Measurements from ENCODE around the gene STC2. TPM values are rescaled to one million over a fixed set of nuclear protein-coding genes. Genes with fewer than 3 reads are reported as not detected.

STC2 gene
- total RNA-seq, 5 donors from 2014 or later (not counting 1 experiment from before 2014, with no cell fraction given) = 0.47 to 1.2 (median 1.1) TPM; not detected in 2

DNA sequence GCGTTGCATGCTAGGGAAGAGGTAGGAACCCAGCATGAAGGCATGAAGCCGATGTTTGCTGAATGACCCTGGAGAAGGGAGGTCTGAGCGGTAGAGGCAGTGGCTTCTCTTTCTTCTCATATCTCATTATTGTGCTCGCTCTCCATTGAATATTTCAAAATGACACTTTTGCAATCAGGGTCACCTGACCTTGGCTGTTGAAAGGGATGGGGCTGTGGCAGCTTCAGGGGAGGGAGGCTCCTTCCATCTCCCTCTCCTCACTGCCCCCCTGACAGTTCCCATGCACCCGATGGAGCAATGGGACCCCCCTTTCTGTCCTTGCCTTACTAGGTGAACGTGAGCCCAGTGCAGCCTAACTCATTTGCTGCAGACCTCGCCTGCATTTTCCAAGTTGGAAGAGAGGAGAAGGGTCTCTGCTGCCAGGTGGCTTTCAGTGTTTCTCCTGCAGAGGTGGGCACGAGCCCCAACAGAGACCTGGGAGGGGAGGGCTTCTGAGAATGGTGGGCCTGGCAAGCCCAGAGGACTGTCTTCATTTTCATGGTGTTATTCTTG lies 17.9 kb downstream of the STC2 start:
- Histone ChIP-seq H3K27me3 (replicated peaks in 1 of 2; ENCODE audit: control insufficient read depth in 2 of 2, extremely low read depth in 1 of 2, insufficient read depth in 2 of 2, low read length in 1 of 2) (peaks cover 2 to 41% of the 10 kb centered on the region in 2 experiments), H3K9me3 (no peaks in the 10 kb centered on the region), H3K36me3 (ENCODE audit: control insufficient read depth in 2 of 2, extremely low read depth in 1 of 2, insufficient read depth in 1 of 2, low read length in 1 of 2) (no peaks in the 10 kb centered on the region), H3K4me3 (ENCODE audit: control insufficient read depth in 1 of 2, extremely low read depth in 1 of 2, low read length in 1 of 2) (no peak overlapping the region), H3K4me1 (ENCODE audit: control insufficient read depth in 1 of 2, extremely low read depth in 1 of 2, insufficient read depth in 2 of 2, low read length in 2 of 2) (no peaks in the 10 kb centered on the region), H3K27ac (ENCODE audit: low read length) (no peak overlapping the region)
- ChIA-PET POLR2A (no interaction called here), CTCF (no interaction called here)
- Mint-ChIP-seq H3K4me1 (no peaks in the 10 kb centered on the region), H3K9me3 (peaks cover 4 to 11% (median 10%) of the 10 kb centered on the region in 3 donors), H3K4me3 (no peak overlapping the region), H3K36me3 (no peaks in the 10 kb centered on the region), H3K27ac (no peak overlapping the region), H3K27me3 (peaks cover 52 to 72% of the 10 kb centered on the region in 2 donors)
- DNase-seq (no peak), ATAC-seq (replicated peaks in 1 of 4) (no peak)
- WGBS (ENCODE audit: insufficient coverage) = 66% methylated on average over 3 of the region's 8 CpGs

- H3K27ac ChIP-seq (ENCODE audit: low read length) = no peak overlapping the region
- Mint-ChIP-seq H3K4me1 (no peaks in the 10 kb centered on the region), H3K27me3 (peaks cover 49 to 69% of the 10 kb centered on the region in 2 donors), H3K27ac (no peak overlapping the region), H3K4me3 (no peak overlapping the region), H3K36me3 (no peaks in the 10 kb centered on the region), H3K9me3 (peaks cover 4 to 11% (median 10%) of the 10 kb centered on the region in 3 donors)
- peaks cover 2 to 42% of the 10 kb centered on the region in 2 experiments for H3K27me3 ChIP-seq (replicated peaks in 1 of 2; ENCODE audit: control insufficient read depth in 2 of 2, extremely low read depth in 1 of 2, insufficient read depth in 2 of 2, low read length in 1 of 2)
- H3K4me3 ChIP-seq (ENCODE audit: control insufficient read depth in 1 of 2, extremely low read depth in 1 of 2, low read length in 1 of 2) = no peak overlapping the region
- ATAC-seq (replicated peaks in 1 of 4) = no peak
- no peaks in the 10 kb centered on the region for H3K4me1 ChIP-seq (ENCODE audit: control insufficient read depth in 1 of 2, extremely low read depth in 1 of 2, insufficient read depth in 2 of 2, low read length in 2 of 2)
- no peak for DNase-seq
- POLR2A ChIA-PET = no interaction called here
- CTCF ChIA-PET = no interaction called here
- WGBS (ENCODE audit: insufficient coverage) = 58% methylated on average over 3 of the region's 4 CpGs
- H3K36me3 ChIP-seq (ENCODE audit: control insufficient read depth in 2 of 2, extremely low read depth in 1 of 2, insufficient read depth in 1 of 2, low read length in 1 of 2) = no peaks in the 10 kb centered on the region
- no peaks in the 10 kb centered on the region for H3K9me3 ChIP-seq
Observed at GRCh38 chr5:173309731-173310130, 18.5 kb downstream of the STC2 start.

DNA sequence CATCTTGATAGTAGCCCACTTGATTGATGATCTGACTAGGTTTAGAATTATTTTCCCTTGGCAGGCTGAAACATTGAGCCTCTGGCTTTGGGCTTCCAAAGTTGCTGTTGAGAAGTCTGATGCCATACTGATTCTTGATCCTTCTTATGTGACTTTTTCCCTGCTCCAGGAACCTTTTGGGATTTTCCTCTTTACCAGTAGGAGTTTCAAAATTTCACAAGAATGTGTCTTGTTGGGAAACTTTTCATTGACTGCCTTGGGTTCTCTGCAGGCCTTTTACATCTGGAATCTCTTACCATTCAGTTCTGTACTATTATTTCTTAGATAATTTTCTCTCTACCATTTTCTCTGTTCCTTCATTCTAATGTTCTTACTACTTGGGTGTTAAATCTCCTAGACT lies 20.0 kb downstream of the STC2 start:
- H3K4me3 ChIP-seq (ENCODE audit: control insufficient read depth in 1 of 2, extremely low read depth in 1 of 2, low read length in 1 of 2) = no peak overlapping the region
- H3K27ac ChIP-seq (ENCODE audit: low read length) = no peak overlapping the region
- DNase-seq (no peak), ATAC-seq (replicated peaks in 1 of 4) (no peak)
- no peaks in the 10 kb centered on the region for H3K36me3 ChIP-seq (ENCODE audit: control insufficient read depth in 2 of 2, extremely low read depth in 1 of 2, insufficient read depth in 1 of 2, low read length in 1 of 2)
- CTCF ChIA-PET = no interaction called here
- Mint-ChIP-seq H3K4me1 (no peaks in the 10 kb centered on the region), H3K36me3 (no peaks in the 10 kb centered on the region), H3K9me3 (peaks cover 4 to 11% (median 10%) of the 10 kb centered on the region in 3 donors), H3K27me3 (peaks cover 42 to 64% of the 10 kb centered on the region in 2 donors), H3K4me3 (no peak overlapping the region), H3K27ac (no peak overlapping the region)
- POLR2A ChIA-PET = no interaction called here
- no peaks in the 10 kb centered on the region for H3K9me3 ChIP-seq
- peaks cover 2 to 48% of the 10 kb centered on the region in 2 experiments for H3K27me3 ChIP-seq (replicated peaks in 1 of 2; ENCODE audit: control insufficient read depth in 2 of 2, extremely low read depth in 1 of 2, insufficient read depth in 2 of 2, low read length in 1 of 2)
- H3K4me1 ChIP-seq (ENCODE audit: control insufficient read depth in 1 of 2, extremely low read depth in 1 of 2, insufficient read depth in 2 of 2, low read length in 2 of 2) = no peaks in the 10 kb centered on the region

GRCh38 chr5:173307695-173308094 lies 20.5 kb downstream of the STC2 start:
- H3K4me1 Mint-ChIP-seq = no peaks in the 10 kb centered on the region
- H3K27ac Mint-ChIP-seq = no peak overlapping the region
- 50% methylated on average over 1 of the region's 3 CpGs for WGBS (ENCODE audit: insufficient coverage)
- H3K27me3 Mint-ChIP-seq = peaks cover 41 to 63% of the 10 kb centered on the region in 2 donors
- no peaks in the 10 kb centered on the region for H3K36me3 Mint-ChIP-seq
- ChIA-PET CTCF (no interaction called here), POLR2A (no interaction called here)
- Histone ChIP-seq H3K9me3 (no peaks in the 10 kb centered on the region), H3K4me3 (ENCODE audit: control insufficient read depth in 1 of 2, extremely low read depth in 1 of 2, low read length in 1 of 2) (no peak overlapping the region), H3K4me1 (ENCODE audit: control insufficient read depth in 1 of 2, extremely low read depth in 1 of 2, insufficient read depth in 2 of 2, low read length in 2 of 2) (no peaks in the 10 kb centered on the region), H3K36me3 (ENCODE audit: control insufficient read depth in 2 of 2, extremely low read depth in 1 of 2, insufficient read depth in 1 of 2, low read length in 1 of 2) (no peaks in the 10 kb centered on the region), H3K27me3 (replicated peaks in 1 of 2; ENCODE audit: control insufficient read depth in 2 of 2, extremely low read depth in 1 of 2, insufficient read depth in 2 of 2, low read length in 1 of 2) (peaks cover 2 to 49% of the 10 kb centered on the region in 2 experiments), H3K27ac (ENCODE audit: low read length) (no peak overlapping the region)
- DNase-seq (no peak), ATAC-seq (replicated peaks in 1 of 4) (no peak)
- peaks cover 4 to 11% (median 10%) of the 10 kb centered on the region in 3 donors for H3K9me3 Mint-ChIP-seq
- H3K4me3 Mint-ChIP-seq = no peak overlapping the region

DNA sequence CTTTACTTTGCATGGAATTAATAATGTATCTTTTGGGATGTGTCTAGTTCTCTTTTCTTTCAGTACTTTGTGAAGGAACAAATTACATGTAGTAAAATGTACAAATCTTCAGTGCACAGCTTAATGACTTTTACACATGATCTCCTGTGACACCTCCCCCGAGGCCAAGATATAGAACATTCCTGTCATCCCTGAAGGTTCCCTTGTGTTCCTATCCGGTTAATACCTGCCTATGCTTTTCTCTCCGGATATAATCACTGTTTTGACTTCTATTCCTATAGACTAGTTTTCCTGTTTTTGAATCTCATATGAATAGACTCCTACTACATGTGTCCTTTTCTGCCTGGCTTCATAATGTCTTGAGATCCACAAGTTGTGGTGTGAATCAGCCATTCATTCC lies 21.5 kb downstream of the STC2 start:
- ChIA-PET CTCF (no interaction called here), POLR2A (no interaction called here)
- Mint-ChIP-seq H3K27ac (no peak overlapping the region), H3K36me3 (no peaks in the 10 kb centered on the region), H3K4me1 (no peaks in the 10 kb centered on the region), H3K4me3 (no peak overlapping the region), H3K27me3 (peaks cover 37 to 59% of the 10 kb centered on the region in 2 donors), H3K9me3 (peaks cover 4 to 11% (median 10%) of the 10 kb centered on the region in 3 donors)
- DNase-seq (no peak), ATAC-seq (replicated peaks in 1 of 4) (no peak)
- Histone ChIP-seq H3K27ac (ENCODE audit: low read length) (no peak overlapping the region), H3K27me3 (replicated peaks in 1 of 2; ENCODE audit: control insufficient read depth in 2 of 2, extremely low read depth in 1 of 2, insufficient read depth in 2 of 2, low read length in 1 of 2) (peaks cover 0 to 56% of the 10 kb centered on the region in 2 experiments), H3K4me3 (ENCODE audit: control insufficient read depth in 1 of 2, extremely low read depth in 1 of 2, low read length in 1 of 2) (no peak overlapping the region), H3K4me1 (ENCODE audit: control insufficient read depth in 1 of 2, extremely low read depth in 1 of 2, insufficient read depth in 2 of 2, low read length in 2 of 2) (no peaks in the 10 kb centered on the region), H3K36me3 (ENCODE audit: control insufficient read depth in 2 of 2, extremely low read depth in 1 of 2, insufficient read depth in 1 of 2, low read length in 1 of 2) (no peaks in the 10 kb centered on the region), H3K9me3 (no peaks in the 10 kb centered on the region)
- WGBS (ENCODE audit: insufficient coverage) = 78% methylated on average over 3 of the region's 3 CpGs

DNA sequence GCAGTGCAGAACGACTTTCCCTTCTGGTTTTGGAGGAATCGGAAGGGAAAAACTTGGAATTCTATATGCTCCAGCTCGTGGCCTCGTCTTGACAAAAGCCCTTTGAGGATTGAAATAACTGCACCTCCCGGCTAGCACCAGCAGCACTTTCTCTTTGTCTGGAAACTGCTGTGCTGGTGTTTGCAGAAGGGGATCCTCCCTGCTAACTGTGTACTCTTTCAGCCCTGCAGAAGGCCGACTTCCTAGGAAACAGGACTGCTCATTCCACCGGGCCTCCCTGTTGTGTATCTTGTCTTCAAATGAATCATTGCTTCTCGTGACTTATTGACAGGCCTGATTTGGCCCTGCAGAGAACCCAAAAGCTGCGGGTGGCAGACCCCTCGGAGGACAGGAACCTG lies 23.6 kb downstream of the STC2 start:
- Histone ChIP-seq H3K36me3 (ENCODE audit: control insufficient read depth in 2 of 2, extremely low read depth in 1 of 2, insufficient read depth in 1 of 2, low read length in 1 of 2) (no peaks in the 10 kb centered on the region), H3K9me3 (no peaks in the 10 kb centered on the region), H3K4me1 (ENCODE audit: control insufficient read depth in 1 of 2, extremely low read depth in 1 of 2, insufficient read depth in 2 of 2, low read length in 2 of 2) (no peaks in the 10 kb centered on the region), H3K27me3 (replicated peaks in 1 of 2; ENCODE audit: control insufficient read depth in 2 of 2, extremely low read depth in 1 of 2, insufficient read depth in 2 of 2, low read length in 1 of 2) (peaks cover 0 to 39% of the 10 kb centered on the region in 2 experiments), H3K27ac (ENCODE audit: low read length) (no peak overlapping the region), H3K4me3 (ENCODE audit: control insufficient read depth in 1 of 2, extremely low read depth in 1 of 2, low read length in 1 of 2) (no peak overlapping the region)
- POLR2A ChIA-PET = no interaction called here
- H3K4me3 Mint-ChIP-seq = no peak overlapping the region
- 57% methylated on average over 9 of the region's 10 CpGs for WGBS (ENCODE audit: insufficient coverage)
- no peak for DNase-seq
- H3K27me3 Mint-ChIP-seq = peaks cover 25 to 47% of the 10 kb centered on the region in 2 donors
- H3K9me3 Mint-ChIP-seq = peaks cover 4 to 11% (median 10%) of the 10 kb centered on the region in 3 donors
- CTCF ChIA-PET = no interaction called here
- H3K27ac Mint-ChIP-seq = peak overlapping the region in 1 of 2 donors; percentile 27
- ATAC-seq (replicated peaks in 1 of 4) = no peak
- H3K36me3 Mint-ChIP-seq = no peaks in the 10 kb centered on the region
- no peaks in the 10 kb centered on the region for H3K4me1 Mint-ChIP-seq

All from T-cell (primary cell).